GM18861 (cell line): Measurements from ENCODE around the gene CDKN2A.
A peak's percentile ranks its signal among the peaks of the same experiment; 100 is the strongest.

ENCODE experiments used
- ATAC-seq: cut with Tn5 transposase; IDR thresholded peaks from one replicate; pipeline ENCODE4 v1.9.1; 2021; ENCODE audit not compliant: unreplicated experiment

CDKN2A gene

DNA sequence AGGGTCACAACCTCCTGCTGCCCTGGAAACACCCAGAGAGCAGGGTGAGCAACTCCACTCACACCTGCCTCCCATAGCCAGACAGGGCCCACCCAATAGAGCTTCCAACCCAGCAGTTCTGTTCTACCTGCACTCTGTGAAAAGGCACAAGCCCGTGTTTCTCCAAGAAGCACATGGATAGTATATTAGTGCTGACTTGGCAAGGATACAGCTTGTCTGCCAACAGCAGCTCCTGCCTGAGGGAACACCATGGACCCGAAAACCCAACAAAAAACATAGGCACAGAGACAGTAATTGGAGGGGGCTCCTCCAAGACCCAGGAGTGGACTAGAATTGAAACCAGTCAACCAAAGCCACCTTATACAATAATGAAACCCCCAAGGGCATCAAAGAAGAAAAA lies 48.6 kb downstream of the CDKN2A start:
- no peak for ATAC-seq

DNA sequence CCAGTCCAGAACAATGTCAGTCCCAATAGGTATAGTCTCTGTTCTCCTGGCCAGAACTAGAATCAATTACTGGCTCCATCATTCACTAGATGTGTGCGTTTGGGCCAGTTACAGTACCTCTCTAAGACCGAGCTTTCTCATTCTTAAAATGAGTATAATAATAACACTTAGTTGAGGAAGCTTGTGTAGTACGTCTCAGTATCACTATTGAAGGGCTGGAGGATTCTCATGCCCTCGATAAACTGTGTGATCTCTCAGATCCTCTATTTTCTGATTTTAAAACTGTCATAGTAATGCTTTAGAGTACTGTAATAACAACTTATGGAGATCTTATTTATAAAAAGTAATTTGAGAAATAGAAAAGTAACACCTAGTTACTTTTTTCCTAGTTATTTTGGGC lies 50.7 kb downstream of the CDKN2A start:
- ATAC-seq, result no peak

- ATAC-seq, result no peak
These were observed 52.7 kb downstream of the CDKN2A start for GRCh38 chr9:21941337-21941995.

DNA sequence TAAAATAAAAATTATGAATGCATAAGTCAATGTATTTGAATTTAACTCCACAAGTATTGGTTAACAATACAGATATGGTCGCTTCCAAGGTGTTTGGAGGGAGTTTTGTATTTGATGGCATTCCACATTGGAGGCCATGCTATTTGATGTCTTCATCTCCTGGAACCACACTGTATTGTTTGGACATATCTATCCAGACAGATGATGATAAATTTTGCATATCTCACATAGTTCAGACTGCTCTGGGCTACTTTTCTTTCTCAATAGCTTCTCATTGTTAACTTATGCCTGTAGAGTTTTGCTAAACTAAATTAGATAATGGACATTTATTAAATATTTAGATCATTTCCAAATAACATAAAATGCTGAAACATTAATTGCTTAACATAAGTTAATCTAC lies 58.0 kb downstream of the CDKN2A start:
- ATAC-seq, result no peak

DNA sequence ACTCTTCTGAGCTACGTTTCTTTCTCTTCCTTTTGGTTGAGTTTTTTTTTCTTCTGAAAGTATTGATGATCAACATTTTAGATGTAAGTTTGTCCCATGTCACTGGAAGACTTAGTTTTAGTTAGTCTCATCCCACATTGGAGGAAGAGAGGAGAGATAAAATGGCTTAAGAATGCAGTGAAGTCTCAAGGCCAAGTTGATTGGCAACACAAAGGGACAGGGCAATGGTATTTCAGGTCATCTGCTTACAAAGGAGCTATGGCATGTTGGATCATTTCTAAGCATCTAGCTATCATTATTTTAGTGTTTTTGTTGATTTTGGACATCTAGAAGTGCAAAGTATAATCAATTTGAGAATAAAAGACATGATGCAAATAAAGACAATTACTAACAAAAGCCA lies 58.6 kb downstream of the CDKN2A start:
- no peak for ATAC-seq

DNA sequence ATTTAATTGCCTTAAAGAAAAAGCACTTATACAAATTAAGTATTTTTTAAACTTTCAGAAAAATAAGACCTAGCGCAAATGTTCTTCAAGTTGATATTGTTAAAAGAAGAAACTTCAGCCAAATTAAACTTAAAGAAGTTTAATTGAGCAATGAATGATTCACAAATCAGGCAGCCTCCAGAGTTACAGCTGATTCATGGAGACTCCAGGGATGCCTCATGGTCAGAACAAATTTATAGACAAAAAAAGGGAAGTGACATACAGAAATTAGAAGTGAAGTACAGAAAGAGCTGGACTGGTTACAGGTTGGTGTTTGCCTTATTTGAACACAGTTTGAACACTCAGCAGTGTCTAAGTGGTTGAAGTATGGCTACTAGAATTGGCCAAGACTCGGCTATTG lies 60.3 kb downstream of the CDKN2A start:
- ATAC-seq, result no peak

DNA sequence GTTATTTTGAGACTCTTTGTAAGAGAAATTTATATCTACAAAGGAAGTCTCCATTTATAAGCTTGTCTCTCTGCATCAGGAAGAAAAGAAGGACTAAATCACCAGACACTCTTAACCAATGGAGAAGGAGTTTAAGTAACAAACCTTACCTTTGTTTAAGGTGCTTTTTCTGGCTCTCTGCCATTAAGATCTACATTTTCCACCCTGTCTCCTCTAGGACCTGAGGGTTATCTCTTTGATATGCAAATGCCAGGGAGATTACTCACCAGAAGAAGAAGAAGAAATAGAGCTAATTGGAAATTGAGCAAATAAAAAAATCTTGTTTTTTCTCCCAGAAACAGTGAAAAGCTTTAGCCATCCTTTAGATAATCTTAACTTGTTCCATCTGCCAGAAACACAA lies 60.9 kb downstream of the CDKN2A start:
- ATAC-seq, result no peak

DNA sequence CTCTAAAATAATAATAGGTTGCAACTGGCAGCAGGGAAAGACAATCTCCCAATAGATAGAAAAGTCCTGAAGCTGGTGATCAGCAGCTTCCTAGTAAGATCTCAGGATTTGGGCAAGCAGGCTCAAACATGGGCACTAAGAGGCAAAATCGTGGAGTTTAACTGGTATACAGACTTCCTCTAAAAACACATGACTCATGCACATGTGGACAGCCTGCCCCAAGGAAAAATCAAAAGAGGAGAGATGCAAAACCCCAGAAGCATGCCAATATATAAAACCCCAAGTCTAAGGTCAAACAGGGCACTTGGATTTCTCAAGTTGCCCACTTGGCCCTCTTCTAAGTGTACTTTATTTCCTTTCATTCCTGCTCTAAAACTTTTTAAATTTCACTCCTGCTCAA lies 62.8 kb downstream of the CDKN2A start:
- no peak for ATAC-seq

DNA sequence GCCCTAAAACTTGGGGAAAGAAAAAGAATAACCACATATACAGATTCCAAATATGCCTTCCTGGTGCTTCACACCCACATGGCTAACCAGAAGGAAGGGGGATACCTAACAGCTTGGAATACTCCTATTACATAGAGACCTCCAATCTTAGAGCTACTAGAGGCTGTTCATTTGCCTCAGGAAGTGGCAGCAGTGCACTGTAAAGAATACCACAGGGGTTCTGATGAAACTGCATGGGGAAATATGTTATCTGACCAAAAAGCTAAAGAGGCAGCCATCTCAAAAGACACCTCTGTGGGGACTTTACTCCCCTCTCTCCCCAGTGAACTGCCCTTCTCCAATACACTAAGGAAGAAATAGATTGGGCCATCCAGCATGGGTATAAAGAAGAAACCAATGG lies 66.4 kb downstream of the CDKN2A start:
- ATAC-seq, result no peak

DNA sequence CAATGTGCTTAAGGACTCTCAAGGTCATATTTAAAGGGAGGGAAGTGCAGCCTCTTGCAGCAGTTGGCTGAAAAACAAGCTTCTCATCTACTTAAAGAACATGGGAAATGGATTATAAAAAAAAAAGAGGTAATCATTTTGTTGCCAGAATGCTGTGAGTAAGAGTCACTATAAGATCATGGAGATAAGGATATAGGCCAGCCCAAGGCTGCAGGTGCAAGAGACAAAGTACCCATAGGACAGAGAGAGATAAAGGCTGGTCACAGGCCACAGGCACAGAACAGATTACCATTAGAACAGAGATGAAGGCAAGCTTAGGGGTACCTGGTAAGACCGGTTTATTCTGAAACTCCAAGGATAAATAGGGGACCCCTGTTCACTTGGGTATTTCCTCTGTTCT lies 70.5 kb downstream of the CDKN2A start:
- no peak for ATAC-seq

GRCh38 chr9:21919377-21920362 lies 74.5 kb downstream of the CDKN2A start:
- peak; percentile 97 for ATAC-seq
